ENCODE results near the gene SFTPB.

DNA sequence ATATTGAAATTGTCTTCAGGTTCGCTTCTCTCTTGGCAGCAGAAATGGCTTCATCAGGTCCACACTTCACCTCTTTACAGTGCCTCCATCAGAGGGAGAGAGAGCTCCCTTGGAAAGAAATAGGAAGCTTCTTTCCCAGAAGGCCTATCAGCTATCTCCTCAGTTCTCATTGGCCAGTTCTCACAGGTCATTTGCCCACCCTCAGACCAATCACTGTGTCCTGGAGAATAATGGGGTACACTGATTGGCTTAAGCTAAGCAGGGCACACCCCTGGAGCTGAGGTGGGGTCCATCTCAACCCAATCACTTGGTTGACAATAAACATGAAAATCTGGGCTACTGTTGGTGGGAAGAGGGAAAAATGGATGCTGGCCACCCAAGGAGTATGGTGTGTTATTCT lies 31.3 kb upstream of the SFTPB start:
- no peak for TF ChIP-seq MXI1 (conservative IDR thresholded peaks at IDR 0.05; ENCODE audit: poor library complexity, severe bottlenecking)
- TF ChIP-seq, protein P1, sequence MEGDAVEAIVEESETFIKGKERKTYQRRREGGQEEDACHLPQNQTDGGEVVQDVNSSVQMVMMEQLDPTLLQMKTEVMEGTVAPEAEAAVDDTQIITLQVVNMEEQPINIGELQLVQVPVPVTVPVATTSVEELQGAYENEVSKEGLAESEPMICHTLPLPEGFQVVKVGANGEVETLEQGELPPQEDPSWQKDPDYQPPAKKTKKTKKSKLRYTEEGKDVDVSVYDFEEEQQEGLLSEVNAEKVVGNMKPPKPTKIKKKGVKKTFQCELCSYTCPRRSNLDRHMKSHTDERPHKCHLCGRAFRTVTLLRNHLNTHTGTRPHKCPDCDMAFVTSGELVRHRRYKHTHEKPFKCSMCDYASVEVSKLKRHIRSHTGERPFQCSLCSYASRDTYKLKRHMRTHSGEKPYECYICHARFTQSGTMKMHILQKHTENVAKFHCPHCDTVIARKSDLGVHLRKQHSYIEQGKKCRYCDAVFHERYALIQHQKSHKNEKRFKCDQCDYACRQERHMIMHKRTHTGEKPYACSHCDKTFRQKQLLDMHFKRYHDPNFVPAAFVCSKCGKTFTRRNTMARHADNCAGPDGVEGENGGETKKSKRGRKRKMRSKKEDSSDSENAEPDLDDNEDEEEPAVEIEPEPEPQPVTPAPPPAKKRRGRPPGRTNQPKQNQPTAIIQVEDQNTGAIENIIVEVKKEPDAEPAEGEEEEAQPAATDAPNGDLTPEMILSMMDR (IDR thresholded peaks at IDR 0.05; ENCODE audit: poor library complexity, severe bottlenecking), result no peak
- no peak for TF ChIP-seq POLR2AphosphoS5 (IDR thresholded peaks at IDR 0.05)
- TF ChIP-seq EP300 (conservative IDR thresholded peaks at IDR 0.05; ENCODE audit: poor library complexity, severe bottlenecking), result no peak
- no peak for TF ChIP-seq EZH2 (IDR thresholded peaks at IDR 0.05; ENCODE audit: borderline replicate concordance, insufficient read depth, low read length, poor library complexity, severe bottlenecking)
- TF ChIP-seq TAF1 (IDR thresholded peaks at IDR 0.05; ENCODE audit: low read depth), result no peak
- TF ChIP-seq SMC3 (conservative IDR thresholded peaks at IDR 0.05; ENCODE audit: poor library complexity), result no peak
- TF ChIP-seq, protein P2, sequence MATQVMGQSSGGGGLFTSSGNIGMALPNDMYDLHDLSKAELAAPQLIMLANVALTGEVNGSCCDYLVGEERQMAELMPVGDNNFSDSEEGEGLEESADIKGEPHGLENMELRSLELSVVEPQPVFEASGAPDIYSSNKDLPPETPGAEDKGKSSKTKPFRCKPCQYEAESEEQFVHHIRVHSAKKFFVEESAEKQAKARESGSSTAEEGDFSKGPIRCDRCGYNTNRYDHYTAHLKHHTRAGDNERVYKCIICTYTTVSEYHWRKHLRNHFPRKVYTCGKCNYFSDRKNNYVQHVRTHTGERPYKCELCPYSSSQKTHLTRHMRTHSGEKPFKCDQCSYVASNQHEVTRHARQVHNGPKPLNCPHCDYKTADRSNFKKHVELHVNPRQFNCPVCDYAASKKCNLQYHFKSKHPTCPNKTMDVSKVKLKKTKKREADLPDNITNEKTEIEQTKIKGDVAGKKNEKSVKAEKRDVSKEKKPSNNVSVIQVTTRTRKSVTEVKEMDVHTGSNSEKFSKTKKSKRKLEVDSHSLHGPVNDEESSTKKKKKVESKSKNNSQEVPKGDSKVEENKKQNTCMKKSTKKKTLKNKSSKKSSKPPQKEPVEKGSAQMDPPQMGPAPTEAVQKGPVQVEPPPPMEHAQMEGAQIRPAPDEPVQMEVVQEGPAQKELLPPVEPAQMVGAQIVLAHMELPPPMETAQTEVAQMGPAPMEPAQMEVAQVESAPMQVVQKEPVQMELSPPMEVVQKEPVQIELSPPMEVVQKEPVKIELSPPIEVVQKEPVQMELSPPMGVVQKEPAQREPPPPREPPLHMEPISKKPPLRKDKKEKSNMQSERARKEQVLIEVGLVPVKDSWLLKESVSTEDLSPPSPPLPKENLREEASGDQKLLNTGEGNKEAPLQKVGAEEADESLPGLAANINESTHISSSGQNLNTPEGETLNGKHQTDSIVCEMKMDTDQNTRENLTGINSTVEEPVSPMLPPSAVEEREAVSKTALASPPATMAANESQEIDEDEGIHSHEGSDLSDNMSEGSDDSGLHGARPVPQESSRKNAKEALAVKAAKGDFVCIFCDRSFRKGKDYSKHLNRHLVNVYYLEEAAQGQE (IDR thresholded peaks at IDR 0.05; ENCODE audit: borderline replicate concordance), result no peak
